IMR-90 (cell line): Measurements from ENCODE around the gene AP4S1. TPM values are rescaled to one million over a fixed set of nuclear protein-coding genes. Genes with fewer than 3 reads are reported as not detected.

Experiments
- ATAC-seq: fragments of 200-7000 bp; cut with Tn5 transposase; 2 replicates; pipeline ENCODE4 v1.9.1; 2020; ENCODE audit warnings: low read depth, mild to moderate bottlenecking, moderate library complexity
- BruUV-seq: library from RNA; stranded (reverse); fragments of 400-500 nt; replicated peaks from 2 replicates; lab custom pipeline; 2021; lab: Mats Ljungman, UMichigan
- CTCF ChIA-PET: fragments of 300-600 bp; formaldehyde crosslinking; extraction: SDS; loops from one replicate; lab custom pipeline; 2021; ENCODE audit warnings: antibody characterized with exemption; lab: Yijun Ruan, JAX
- POLR2A ChIA-PET: fragments of 300-600 bp; sonication (Branson Sonifier 250); formaldehyde crosslinking; loops from one replicate; lab custom pipeline; 2022; ENCODE audit warnings: antibody characterized with exemption; ENCODE audit not compliant: unreplicated experiment; lab: Charles Lee
- DNase-seq: peaks from one replicate; pipeline ENCODE4 v3.0.0; 2013
- H2AFZ ChIP-seq: replicated peaks from 2 replicates; pipeline ENCODE3; 2013; ENCODE audit warnings: low read length, mild to moderate bottlenecking; ENCODE audit not compliant: poor library complexity
- H2AK5ac ChIP-seq: 2 replicates; pipeline ENCODE4 v1.6.1; 2013; ENCODE audit warnings: low read depth, low read length, inconsistent platforms
- H2AK9ac ChIP-seq: replicated peaks from 2 replicates; pipeline ENCODE3; 2013; ENCODE audit warnings: mild to moderate bottlenecking, low read depth, low read length, moderate library complexity; ENCODE audit not compliant: poor library complexity
- H2BK120ac ChIP-seq: 2 replicates; pipeline ENCODE4 v1.6.1; 2013; ENCODE audit warnings: low read depth, low read length, inconsistent platforms
- H2BK15ac ChIP-seq: 3 replicates; pipeline ENCODE4 v1.6.1; 2013; ENCODE audit warnings: low read depth, low read length, inconsistent platforms
- H2BK20ac ChIP-seq: 2 replicates; pipeline ENCODE4 v1.6.1; 2013; ENCODE audit warnings: low read depth, mild to moderate bottlenecking, inconsistent platforms, low read length, moderate library complexity
- H2BK5ac ChIP-seq: 2 replicates; pipeline ENCODE4 v1.6.1; 2013; ENCODE audit warnings: mild to moderate bottlenecking, low read depth, low read length, inconsistent platforms; ENCODE audit not compliant: poor library complexity, severe bottlenecking
- H3K14ac ChIP-seq: replicated peaks from 2 replicates; pipeline ENCODE4 v1.6.1; 2013; ENCODE audit warnings: low read depth, low read length, inconsistent platforms
- H3K18ac ChIP-seq: 2 replicates; pipeline ENCODE4 v1.6.1; 2013; ENCODE audit warnings: low read depth, low read length, control low read depth
- H3K23ac ChIP-seq: 2 replicates; pipeline ENCODE4 v1.6.1; 2013; ENCODE audit warnings: low read depth, low read length, inconsistent platforms
- H3K27ac ChIP-seq: 2 replicates; pipeline ENCODE4 v1.5.1; 2013; ENCODE audit warnings: mild to moderate bottlenecking, control low read depth, low read length; ENCODE audit not compliant: insufficient read depth
- H3K27me3 ChIP-seq: 2 replicates; pipeline ENCODE4 v1.6.1; 2013; ENCODE audit warnings: low read length; ENCODE audit not compliant: control insufficient read depth, insufficient read depth
- H3K36me3 ChIP-seq: 2 replicates; pipeline ENCODE4 v1.6.1; 2013; ENCODE audit warnings: low read length, mixed read lengths; ENCODE audit not compliant: control insufficient read depth, insufficient read depth
- H3K4ac ChIP-seq: 2 replicates; pipeline ENCODE4 v1.6.1; 2013; ENCODE audit warnings: low read depth, low read length, inconsistent platforms
- H3K4me1 ChIP-seq: 2 replicates; pipeline ENCODE4 v1.6.1; 2013; ENCODE audit warnings: low read length, mixed read lengths; ENCODE audit not compliant: control insufficient read depth, insufficient read depth
- H3K4me2 ChIP-seq: 2 replicates; pipeline ENCODE4 v1.6.1; 2013; ENCODE audit warnings: low read depth, mild to moderate bottlenecking, control low read depth, low read length, moderate library complexity
- H3K4me3 ChIP-seq: 2 replicates; pipeline ENCODE4 v1.5.1; 2013; ENCODE audit warnings: low read depth, mild to moderate bottlenecking, control low read depth, low read length, moderate library complexity; ENCODE audit not compliant: insufficient read depth
- H3K56ac ChIP-seq: 2 replicates; pipeline ENCODE4 v1.6.1; 2013; ENCODE audit warnings: low read length, inconsistent platforms; ENCODE audit not compliant: insufficient read depth; ENCODE audit errors: extremely low read depth
- H3K79me1 ChIP-seq, 2 experiments: 2 replicates each; pipeline ENCODE4 v1.6.1; 2013; ENCODE audit warnings: low read length in 2 of 2, inconsistent platforms in 1 of 2, low read depth in 1 of 2
- H3K9ac ChIP-seq: 2 replicates; pipeline ENCODE4 v1.6.1; 2013; ENCODE audit warnings: low read depth, low read length, control low read depth
- H3K9me1 ChIP-seq: 2 replicates; pipeline ENCODE4 v1.6.1; 2013; ENCODE audit warnings: low read length, inconsistent platforms; ENCODE audit not compliant: insufficient read depth
- H3K9me3 ChIP-seq: 2 replicates; pipeline ENCODE4 v1.6.1; 2013; ENCODE audit warnings: low read length; ENCODE audit not compliant: control insufficient read depth, insufficient read depth
- H4K20me1 ChIP-seq: 2 replicates; pipeline ENCODE4 v1.6.1; 2013; ENCODE audit warnings: low read length, inconsistent platforms; ENCODE audit not compliant: insufficient read depth
- H4K5ac ChIP-seq: 2 replicates; pipeline ENCODE4 v1.6.1; 2013; ENCODE audit warnings: mild to moderate bottlenecking, low read depth, low read length, control low read depth
- H4K8ac ChIP-seq, 2 experiments: 2 replicates each; pipeline ENCODE4 v1.6.1; 2013; ENCODE audit warnings: low read depth in 2 of 2, low read length in 2 of 2, control low read depth in 1 of 2, inconsistent platforms in 1 of 2
- H4K91ac ChIP-seq: 2 replicates; pipeline ENCODE4 v1.6.1; 2013; ENCODE audit warnings: low read depth, low read length, inconsistent platforms; ENCODE audit not compliant: insufficient read depth
- BHLHE40 ChIP-seq: fragments of 150-350 bp; IDR thresholded peaks from 2 replicates; pipeline ENCODE4 v1.6.1; 2016; ENCODE audit warnings: mild to moderate bottlenecking, low read depth, low read length
- CEBPB ChIP-seq: IDR thresholded peaks from 2 replicates; pipeline ENCODE4 v1.6.1; 2012; ENCODE audit warnings: low read depth, low read length, improper control_type of control experiment
- CHD1 ChIP-seq: IDR thresholded peaks from 2 replicates; pipeline ENCODE4 v1.6.1; 2012; ENCODE audit warnings: low read depth, low read length, improper control_type of control experiment
- CTCF ChIP-seq: conservative IDR thresholded peaks from 2 replicates; pipeline ENCODE4 v1.5.1; 2012; ENCODE audit warnings: mild to moderate bottlenecking, low read depth, low read length, improper control_type of control experiment
- FOS ChIP-seq: fragments of 150-350 bp; IDR thresholded peaks from 2 replicates; pipeline ENCODE4 v1.6.1; 2016; ENCODE audit warnings: low read depth, low read length
- MAFK ChIP-seq: IDR thresholded peaks from 2 replicates; pipeline ENCODE4 v1.6.1; 2012; ENCODE audit warnings: low read depth, low read length, improper control_type of control experiment
- MAZ ChIP-seq: IDR thresholded peaks from 2 replicates; pipeline ENCODE4 v1.6.1; 2012; ENCODE audit warnings: low read depth, mild to moderate bottlenecking, low read length, improper control_type of control experiment, moderate library complexity, borderline replicate concordance
- MXI1 ChIP-seq: IDR thresholded peaks from 2 replicates; pipeline ENCODE4 v1.6.1; 2012; ENCODE audit warnings: low read depth, mild to moderate bottlenecking, low read length, moderate library complexity, borderline replicate concordance
- NFE2L2 ChIP-seq: fragments of 150-350 bp; IDR thresholded peaks from 2 replicates; pipeline ENCODE4 v1.6.1; 2016; ENCODE audit warnings: low read depth, mild to moderate bottlenecking, low read length
- POLR2A ChIP-seq: IDR thresholded peaks from 2 replicates; pipeline ENCODE4 v1.6.1; 2012; ENCODE audit warnings: mild to moderate bottlenecking, low read depth, low read length
- RAD21 ChIP-seq: IDR thresholded peaks from 2 replicates; pipeline ENCODE4 v1.6.1; 2012; ENCODE audit warnings: low read length, improper control_type of control experiment
- RCOR1 ChIP-seq: IDR thresholded peaks from 2 replicates; pipeline ENCODE4 v1.6.1; 2012; ENCODE audit warnings: mild to moderate bottlenecking, low read length, improper control_type of control experiment; ENCODE audit not compliant: insufficient replicate concordance
- RFX5 ChIP-seq: IDR thresholded peaks from 2 replicates; pipeline ENCODE4 v1.8.0; 2012; ENCODE audit warnings: low read depth, mild to moderate bottlenecking, low read length, moderate library complexity
- SMC3 ChIP-seq: fragments of 150-350 bp; IDR thresholded peaks from 2 replicates; pipeline ENCODE4 v1.6.1; 2016; ENCODE audit warnings: low read depth, mild to moderate bottlenecking, antibody characterized with exemption, low read length, moderate library complexity
- USF2 ChIP-seq: fragments of 150-350 bp; IDR thresholded peaks from 2 replicates; pipeline ENCODE4 v1.6.1; 2017; ENCODE audit warnings: mild to moderate bottlenecking, antibody characterized with exemption, low read length, low read depth
- WGBS, 2 experiments: methylation state at CpG; one replicate each; pipeline versions ENCODE4 v1.1.5 to v1.1.7; 2013; ENCODE audit warnings: missing lambda C conversion rate in 2 of 2; ENCODE audit not compliant: insufficient read length in 1 of 2; ENCODE audit errors: extremely low coverage in 2 of 2; 5-methylcytosine and 5-hydroxymethylcytosine counted together
- dilution Hi-C: fragments of 300-500 bp; cut with HindIII; formaldehyde crosslinking; loops from one replicate; pipeline ENCODE4 v1.14.3; 2018; ENCODE audit warnings: low sequenced_read_pairs; ENCODE audit not compliant: unreplicated experiment
- in situ Hi-C: fragments of 300-500 bp; cut with MboI; formaldehyde crosslinking; loops from 3 replicates; pipeline ENCODE4 v1.14.3; 2019; ENCODE audit warnings: low sequenced_read_pairs, inconsistent platforms, mixed read lengths
- intact Hi-C: fragments of 100-400 bp; cut with micrococcal nuclease; formaldehyde crosslinking; loops from 2 replicates; pipeline ENCODE4 v1.10.0; 2022
- polyA plus RNA-seq, 3 experiments: library from polyadenylated mRNA; depleted of rRNA; stranded (reverse); fragments of >200 nt; gene quantifications; 2 replicates each; pipeline ENCODE4 v1.2.3, GENCODE V29; 2012; ENCODE audit warnings: low replicate concordance in 1 of 3
- total RNA-seq: library from RNA; depleted of rRNA; stranded (reverse); fragments of >200 nt; gene quantifications from 2 replicates; pipeline ENCODE4 v1.2.3, GENCODE V29; 2012

Gene AP4S1
- total and polyA plus RNA-seq, 2 of the 4 experiments (the other 2 are of a cell fraction): 2.7 to 4.5 TPM

GRCh38 chr14:31029016-31029970, 3.8 kb downstream of the AP4S1 start:
- Histone ChIP-seq H3K9me1 (no peaks in the 10 kb centered on the region), H3K56ac (no peak overlapping the region), H3K36me3 (no peaks in the 10 kb centered on the region), H4K91ac (no peak overlapping the region), H2AFZ (no peak overlapping the region), H4K5ac (no peak overlapping the region), H3K23ac (no peak overlapping the region), H2BK120ac (no peak overlapping the region), H2BK20ac (no peak overlapping the region), H3K9me3 (no peaks in the 10 kb centered on the region), H2AK5ac (no peak overlapping the region), H3K4me1 (no peaks in the 10 kb centered on the region), H2BK15ac (no peak overlapping the region), H4K20me1 (peaks cover 14% of the 10 kb centered on the region; the same call in 1 of the 2 replicates), H3K4ac (no peak overlapping the region), H3K4me2 (no peak overlapping the region), H2AK9ac (no peak overlapping the region), H3K4me3 (no peak overlapping the region), H3K9ac (no peak overlapping the region), H3K27ac (no peak overlapping the region), H2BK5ac (no peak overlapping the region), H3K79me1 (peaks cover 18 to 52% of the 10 kb centered on the region in 2 experiments; a peak in 3 of 4 replicates), H3K14ac (no peak overlapping the region), H3K18ac (no peak overlapping the region), H4K8ac (no peak overlapping the region), H3K27me3 (no peaks in the 10 kb centered on the region)
- ChIA-PET CTCF (interaction anchor here (0.5 kb wide), 1 partner anchor 271 kb away, joined by 3 read pairs; no protein-coding TSS in a partner anchor), POLR2A (no interaction called here)
- intact Hi-C loops (no loop called here), dilution Hi-C loops (no loop called here), in situ Hi-C loops (no loop called here)
- ATAC-seq (no peak), DNase-seq (no peak)
- WGBS, 2 experiments: no CpG with 5 or more reads among the region's 3 CpGs
- BruUV-seq: no TSS peak
- TF ChIP-seq MXI1 (no peak), MAZ (no peak), CEBPB (no peak), RAD21 (no peak), RCOR1 (no peak), FOS (no peak), RFX5 (no peak), CTCF (no peak), SMC3 (no peak), NFE2L2 (no peak), USF2 (no peak), CHD1 (no peak), POLR2A (no peak), MAFK (no peak), BHLHE40 (no peak)
